ENCODE results near the gene DXO.

DXO gene

GRCh38 chr6:31969712-31970603 is 2.0 kb downstream of the DXO start:
- TF ChIP-seq CTCF (IDR thresholded peaks at IDR 0.05) = no peak
- Mint-ChIP-seq H3K27me3 (ENCODE audit: low read depth, poor library complexity) (no peaks in the 10 kb centered on the region), H3K27ac (peak overlapping the region; percentile 100), H3K4me3 (peak overlapping the region; percentile 65), H3K9me3 (peaks cover 11% of the 10 kb centered on the region), H3K36me3 (ENCODE audit: low read depth) (peaks cover 42% of the 10 kb centered on the region), H3K4me1 (peaks cover 35% of the 10 kb centered on the region)
- DNase-seq = no peak

GRCh38 chr6:31968791-31969711 is 2.9 kb downstream of the DXO start:
- Mint-ChIP-seq H3K4me1 (peaks cover 35% of the 10 kb centered on the region), H3K27ac (peak overlapping the region; percentile 36)

GRCh38 chr6:31968326-31968725 is 3.6 kb downstream of the DXO start:
- Mint-ChIP-seq H3K4me1 (peaks cover 29% of the 10 kb centered on the region), H3K27ac (no peak overlapping the region), H3K4me3 (no peak overlapping the region), H3K36me3 (ENCODE audit: low read depth) (peaks cover 33% of the 10 kb centered on the region), H3K9me3 (no peaks in the 10 kb centered on the region), H3K27me3 (ENCODE audit: low read depth, poor library complexity) (no peaks in the 10 kb centered on the region)
- no peak for DNase-seq
- no peak for TF ChIP-seq CTCF (IDR thresholded peaks at IDR 0.05)

More at GRCh38 chr6:31968791-31969711, 2.9 kb downstream of the DXO start:
- no peak for TF ChIP-seq CTCF (IDR thresholded peaks at IDR 0.05)
- Mint-ChIP-seq H3K9me3 (peaks cover 2% of the 10 kb centered on the region), H3K36me3 (ENCODE audit: low read depth) (peaks cover 36% of the 10 kb centered on the region), H3K27me3 (ENCODE audit: low read depth, poor library complexity) (no peaks in the 10 kb centered on the region), H3K4me3 (no peak overlapping the region)
- no peak for DNase-seq

GRCh38 chr6:31967926-31968320 is 4.0 kb downstream of the DXO start:
- H3K9me3 Mint-ChIP-seq = no peaks in the 10 kb centered on the region
- H3K4me1 Mint-ChIP-seq = peaks cover 25% of the 10 kb centered on the region
- no peak for DNase-seq
- H3K27me3 Mint-ChIP-seq (ENCODE audit: low read depth, poor library complexity) = no peaks in the 10 kb centered on the region
- peak overlapping the region; percentile 71 for H3K27ac Mint-ChIP-seq
- TF ChIP-seq CTCF (IDR thresholded peaks at IDR 0.05) = no peak
- peaks cover 31% of the 10 kb centered on the region for H3K36me3 Mint-ChIP-seq (ENCODE audit: low read depth)
- H3K4me3 Mint-ChIP-seq = no peak overlapping the region

GRCh38 chr6:31966997-31967925 is 4.7 kb downstream of the DXO start:
- Mint-ChIP-seq H3K27me3 (ENCODE audit: low read depth, poor library complexity) (no peaks in the 10 kb centered on the region), H3K4me1 (peaks cover 20% of the 10 kb centered on the region), H3K27ac (no peak overlapping the region), H3K4me3 (no peak overlapping the region), H3K9me3 (no peaks in the 10 kb centered on the region), H3K36me3 (ENCODE audit: low read depth) (peaks cover 35% of the 10 kb centered on the region)
- no peak for TF ChIP-seq CTCF (IDR thresholded peaks at IDR 0.05)
- no peak for DNase-seq
